ENCODE data around the gene S100A13. TPM values are rescaled to one million over a fixed set of nuclear protein-coding genes. Genes with fewer than 3 reads are reported as not detected.

S100A13 gene
- total and polyA plus RNA-seq, 9 of the 15 experiments (the other 6 are each of a cell fraction or from before 2014, with no cell fraction given): 41.9 to 129 (median 58.0) TPM

- TF ChIP-seq MNT (conservative IDR thresholded peaks at IDR 0.05) (peak in 1 of 2 experiments; percentile 27; a peak in 1 of 4 replicates), NR2C1 (IDR thresholded peaks at IDR 0.05) (no peak), NR2C1 (tag; IDR thresholded peaks at IDR 0.05) (no peak), ZNF518B (CRISPR knock-in tag; IDR thresholded peaks at IDR 0.05) (no peak), MEF2D (tag; conservative IDR thresholded peaks at IDR 0.05; ENCODE audit: low read depth) (no peak), TEAD2 (tag; IDR thresholded peaks at IDR 0.05) (no peak), ATF3 (IDR thresholded peaks at IDR 0.05) (0 out of 2 replicates have a peak, but pooled peaks have one; percentile 15), ATF3 (CRISPR knock-in tag; conservative IDR thresholded peaks at IDR 0.05) (no peak), ZKSCAN3 (CRISPR knock-in tag; IDR thresholded peaks at IDR 0.05) (no peak), TRIM28 (IDR thresholded peaks at IDR 0.05) (no peak), SRSF7 (optimal IDR thresholded peaks at IDR 0.05; ENCODE audit: low read depth, low read length) (no peak)
Observed at GRCh38 chr1:153572569-153573015, 54.7 kb downstream of the S100A13 start (continued).

Measured in K562 (cell line).